Measurements from ENCODE around the gene GSTM4. TPM values are rescaled to one million over a fixed set of nuclear protein-coding genes. Genes with fewer than 3 reads are reported as not detected.

The GSTM4 gene
- polyA plus RNA-seq, 2 of the 4 experiments (the other 2 are of a cell fraction) = 13.0 to 17.2 TPM

DNA sequence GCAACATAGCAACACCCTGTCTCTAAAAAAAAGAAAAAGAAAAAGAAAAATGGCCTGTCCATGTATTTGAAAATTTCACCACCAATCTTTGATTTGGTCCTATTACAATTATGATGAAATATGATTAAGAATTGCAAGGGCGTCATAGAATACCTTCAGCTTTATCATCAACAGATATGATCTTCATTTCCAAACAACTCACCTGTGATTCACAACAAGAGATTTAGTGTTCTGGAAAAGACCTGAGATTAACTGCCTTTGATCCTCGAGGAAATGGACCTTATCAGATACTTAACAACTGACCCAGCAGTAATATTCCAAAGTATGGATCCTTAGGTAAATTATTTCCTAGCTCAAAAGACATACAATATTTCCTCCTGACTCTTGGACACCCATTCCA lies 3.5 kb upstream of the GSTM4 start:
- no peak for FAIRE-seq

DNA sequence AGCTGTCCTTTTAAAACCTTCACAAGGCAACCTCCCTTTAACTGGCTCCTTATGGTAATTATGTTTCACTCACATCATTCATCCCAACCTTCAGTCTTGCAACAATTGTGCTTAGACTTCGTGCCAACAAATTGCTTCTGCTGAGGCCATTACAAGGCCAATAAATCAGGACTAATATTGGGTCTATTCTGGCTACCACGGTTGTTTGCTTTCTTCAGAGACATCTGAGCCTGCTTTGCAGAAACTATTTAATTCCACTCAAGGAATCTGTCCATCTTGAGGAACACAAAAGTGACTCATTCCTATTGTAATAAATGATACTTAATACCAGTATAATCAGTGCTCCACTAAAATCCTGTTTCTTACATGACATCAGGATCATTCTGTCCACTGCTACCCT lies 2.6 kb upstream of the GSTM4 start:
- FAIRE-seq (no peak), DNase-seq (ENCODE audit: low read depth in 1 of 2, low spot score in 1 of 2) (no peak), ATAC-seq (no peak)
- ChIA-PET CTCF (interaction anchor here (2.0 to 10.6 kb wide), 3 partner anchors 14 to 331 kb away, joined by 11 to 187 read pairs (median 103); partner anchors contain the start of gene AHCYL1), POLR2A (no interaction called here)
- no peaks in the 10 kb centered on the region for H3K9me3 ChIP-seq
- TF ChIP-seq EHMT2 (IDR thresholded peaks at IDR 0.05; ENCODE audit: low read depth) (no peak), FOXS1 (CRISPR knock-in tag; IDR thresholded peaks at IDR 0.05) (no peak), MAZ (IDR thresholded peaks at IDR 0.05; ENCODE audit: borderline replicate concordance, low read depth, low read length) (no peak), E2F6 (IDR thresholded peaks at IDR 0.05; ENCODE audit: borderline replicate concordance, low read depth) (no peak), CBX2 (IDR thresholded peaks at IDR 0.05; ENCODE audit: borderline replicate concordance, low read depth) (no peak), HOXB5 (CRISPR knock-in tag; IDR thresholded peaks at IDR 0.05) (no peak)
- TF ChIP-seq, protein P1, sequence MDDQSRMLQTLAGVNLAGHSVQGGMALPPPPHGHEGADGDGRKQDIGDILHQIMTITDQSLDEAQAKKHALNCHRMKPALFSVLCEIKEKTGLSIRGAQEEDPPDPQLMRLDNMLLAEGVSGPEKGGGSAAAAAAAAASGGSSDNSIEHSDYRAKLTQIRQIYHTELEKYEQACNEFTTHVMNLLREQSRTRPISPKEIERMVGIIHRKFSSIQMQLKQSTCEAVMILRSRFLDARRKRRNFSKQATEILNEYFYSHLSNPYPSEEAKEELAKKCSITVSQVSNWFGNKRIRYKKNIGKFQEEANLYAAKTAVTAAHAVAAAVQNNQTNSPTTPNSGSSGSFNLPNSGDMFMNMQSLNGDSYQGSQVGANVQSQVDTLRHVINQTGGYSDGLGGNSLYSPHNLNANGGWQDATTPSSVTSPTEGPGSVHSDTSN (IDR thresholded peaks at IDR 0.05) = no peak
- TF ChIP-seq, protein P2, sequence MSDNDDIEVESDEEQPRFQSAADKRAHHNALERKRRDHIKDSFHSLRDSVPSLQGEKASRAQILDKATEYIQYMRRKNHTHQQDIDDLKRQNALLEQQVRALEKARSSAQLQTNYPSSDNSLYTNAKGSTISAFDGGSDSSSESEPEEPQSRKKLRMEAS (IDR thresholded peaks at IDR 0.05) = no peak
- no peak overlapping the region for H3K27ac ChIP-seq
- WGBS (ENCODE audit: missing lambda C conversion rate) = 42% methylated on average over 2 of the region's 2 CpGs
- no peak overlapping the region for H3K4me3 ChIP-seq
- no peak overlapping the region for H3K4me2 ChIP-seq
- peaks cover 21% of the 10 kb centered on the region; the same call in 2 of the 3 replicates for H3K4me1 ChIP-seq

More for the DNA sequence above, 3.5 kb upstream of the GSTM4 start:
- no peak for TF ChIP-seq FOXS1 (CRISPR knock-in tag; IDR thresholded peaks at IDR 0.05)
- TF ChIP-seq FOSL2 (IDR thresholded peaks at IDR 0.05) = no peak
- TF ChIP-seq FOSL2 (CRISPR knock-in tag; IDR thresholded peaks at IDR 0.05) = no peak
- no peak for TF ChIP-seq HEYL (CRISPR knock-in tag; IDR thresholded peaks at IDR 0.05)
- no peak for TF ChIP-seq SREBF2 (IDR thresholded peaks at IDR 0.05)
- TF ChIP-seq CBX2 (IDR thresholded peaks at IDR 0.05; ENCODE audit: borderline replicate concordance, low read depth) = no peak
- TF ChIP-seq RARB (CRISPR knock-in tag; IDR thresholded peaks at IDR 0.05) = no peak
- TF ChIP-seq HMGXB4 (CRISPR knock-in tag; IDR thresholded peaks at IDR 0.05; ENCODE audit: borderline replicate concordance) = no peak
- no peak for TF ChIP-seq KDM1A (IDR thresholded peaks at IDR 0.05; ENCODE audit: low read depth)
- no peak for TF ChIP-seq BHLHE40 (IDR thresholded peaks at IDR 0.05; ENCODE audit: low read depth, low read length)
- no peak for TF ChIP-seq RCOR1 (IDR thresholded peaks at IDR 0.05; ENCODE audit: low read depth, low read length)
- no peak for TF ChIP-seq POLR2AphosphoS2 (conservative IDR thresholded peaks at IDR 0.05; ENCODE audit: low read length)
- TF ChIP-seq RFX5 (IDR thresholded peaks at IDR 0.05) = no peak
- DNase-seq (ENCODE audit: low read depth in 1 of 2, low spot score in 1 of 2) = no peak
- H3K27ac ChIP-seq = no peak overlapping the region
- CTCF ChIA-PET = interaction anchor here (0.9 to 10.6 kb wide), 4 partner anchors 13 to 332 kb away, joined by 3 to 187 read pairs (median 57); partner anchors contain the start of gene AHCYL1
- ATAC-seq = no peak
- POLR2A ChIA-PET = no interaction called here
- H3K9me3 ChIP-seq = no peaks in the 10 kb centered on the region
- no peak overlapping the region for H3K4me3 ChIP-seq
- H3K4me2 ChIP-seq = no peak overlapping the region
- 57% methylated on average over 2 of the region's 2 CpGs for WGBS (ENCODE audit: missing lambda C conversion rate)
- peaks cover 21% of the 10 kb centered on the region; the same call in 2 of the 3 replicates for H3K4me1 ChIP-seq

- WGBS (ENCODE audit: missing lambda C conversion rate) = 89% methylated on average over 12 of the region's 12 CpGs
- POLR2A ChIA-PET = no interaction called here
- no peak for ATAC-seq
These were observed 1.4 kb upstream of the GSTM4 start for GRCh38 chr1:109654519-109654918.

More at GRCh38 chr1:109654519-109654918, 1.4 kb upstream of the GSTM4 start:
- H3K9me3 ChIP-seq = no peaks in the 10 kb centered on the region
- DNase-seq (ENCODE audit: low read depth in 1 of 2, low spot score in 1 of 2) = no peak
- CTCF ChIA-PET = interaction anchor here (1.7 to 10.6 kb wide), 3 partner anchors 15 to 330 kb away, joined by 5 to 187 read pairs (median 5); partner anchors contain the start of gene AHCYL1
- H3K4me3 ChIP-seq = no peak overlapping the region
- FAIRE-seq = no peak
- TF ChIP-seq CEBPB (IDR thresholded peaks at IDR 0.05) = no peak
- TF ChIP-seq CBX8 (IDR thresholded peaks at IDR 0.05) = no peak
- TF ChIP-seq SMC3 (IDR thresholded peaks at IDR 0.05) = no peak
- no peak for TF ChIP-seq HEYL (CRISPR knock-in tag; IDR thresholded peaks at IDR 0.05)
- no peak for TF ChIP-seq FOSL2 (IDR thresholded peaks at IDR 0.05)
- TF ChIP-seq FOSL2 (CRISPR knock-in tag; IDR thresholded peaks at IDR 0.05) = no peak
- no peak for TF ChIP-seq CTCF (IDR thresholded peaks at IDR 0.05)
- TF ChIP-seq POLR2A (IDR thresholded peaks at IDR 0.05; ENCODE audit: low read length) = no peak
- no peak overlapping the region for H3K27ac ChIP-seq
- H3K4me2 ChIP-seq = no peak overlapping the region
- peaks cover 17% of the 10 kb centered on the region; the same call in 2 of the 3 replicates for H3K4me1 ChIP-seq
